GM12878 (cell line): ENCODE results near the gene MAOA. TPM values are rescaled to one million over a fixed set of nuclear protein-coding genes. Genes with fewer than 3 reads are reported as not detected.

Experiments
- ATAC-seq: fragments of 200-7000 bp; cut with Tn5 transposase; 3 replicates; pipeline ENCODE4 v1.9.1; 2020; ENCODE audit warnings: mild to moderate bottlenecking, moderate library complexity
- BruUV-seq: library from RNA; stranded (reverse); fragments of 400-500 nt; replicated peaks from 2 replicates; lab custom pipeline; 2021; lab: Mats Ljungman, UMichigan
- CTCF ChIA-PET: fragments of 300-600 bp; sonication (Branson Sonifier 250); formaldehyde crosslinking; extraction: SDS; loops from one replicate; lab custom pipeline; 2021; ENCODE audit warnings: inconsistent platforms; lab: Yijun Ruan, JAX
- POLR2A ChIA-PET: fragments of 350-600 bp; formaldehyde crosslinking; extraction: SDS; loops from one replicate; lab custom pipeline; 2021; ENCODE audit warnings: inconsistent platforms; lab: Charles Lee
- RAD21 ChIA-PET: fragments of 300-600 bp; sonication (Branson Sonifier 250); formaldehyde crosslinking; loops from one replicate; lab custom pipeline; 2023; ENCODE audit warnings: antibody characterized with exemption; ENCODE audit not compliant: unreplicated experiment; lab: Charles Lee
- SMC1A ChIA-PET: fragments of 300-600 bp; sonication (Branson Sonifier 250); formaldehyde crosslinking; loops from one replicate; lab custom pipeline; 2023; ENCODE audit not compliant: unreplicated experiment, uncharacterized antibody; lab: Charles Lee
- DNase-seq: peaks from one replicate; pipeline ENCODE4 v3.0.0-alpha.2; 2011; ENCODE audit warnings: low read depth, low spot score
- FAIRE-seq: peaks from 3 replicates; lab custom pipeline; 2011; peaks lifted over from hg19 to GRCh38; lab: Jason Lieb, UNC
- H2AFZ ChIP-seq: 2 replicates; pipeline ENCODE4 v1.6.0; 2011; ENCODE audit warnings: low read depth, low read length, control low read depth; ENCODE audit not compliant: control insufficient read depth
- H3K27ac ChIP-seq: 2 replicates; pipeline ENCODE4 v1.5.1; 2011; ENCODE audit warnings: control low read depth; ENCODE audit not compliant: control insufficient read depth, insufficient read depth
- H3K27me3 ChIP-seq, 2 experiments: replicated peaks in 1 of 2; 2 replicates each; pipeline versions ENCODE4 v1.6.0 to v1.6.1; 2011; ENCODE audit warnings: low read length in 1 of 2; ENCODE audit not compliant: control insufficient read depth in 2 of 2, insufficient read depth in 2 of 2
- H3K36me3 ChIP-seq, 2 experiments: 2 replicates each; pipeline ENCODE4 v1.5.1; 2011; ENCODE audit warnings: low read length in 1 of 2; ENCODE audit not compliant: control insufficient read depth in 2 of 2, insufficient read depth in 2 of 2
- H3K4me1 ChIP-seq: 2 replicates; pipeline ENCODE4 v1.6.1; 2011; ENCODE audit warnings: mild to moderate bottlenecking, low read length, moderate library complexity, mixed read lengths; ENCODE audit not compliant: control insufficient read depth, insufficient read depth
- H3K4me2 ChIP-seq: 2 replicates; pipeline ENCODE4 v1.6.0; 2011; ENCODE audit warnings: control low read depth; ENCODE audit not compliant: control insufficient read depth, insufficient read depth
- H3K4me3 ChIP-seq: fragments of 200-600 bp; sonication (generic); 2 replicates; pipeline ENCODE4 v1.5.1; 2016
- H3K79me2 ChIP-seq: 2 replicates; pipeline ENCODE4 v1.6.0; 2011; ENCODE audit warnings: low read length; ENCODE audit not compliant: control insufficient read depth, insufficient read depth
- H3K9ac ChIP-seq: 2 replicates; pipeline ENCODE4 v1.8.0; 2011; ENCODE audit warnings: low read length, control low read depth, mixed read lengths; ENCODE audit not compliant: control insufficient read depth, insufficient read depth
- H3K9me3 ChIP-seq: replicated peaks from 3 replicates; pipeline ENCODE4 v1.5.1; 2011; ENCODE audit warnings: mild to moderate bottlenecking, low read length; ENCODE audit not compliant: control insufficient read depth, insufficient read depth
- H4K20me1 ChIP-seq: 2 replicates; pipeline ENCODE4 v1.6.0; 2011; ENCODE audit not compliant: control insufficient read depth, insufficient read depth
- ATF3 ChIP-seq: IDR thresholded peaks from 2 replicates; pipeline ENCODE4 v1.6.1; 2011; ENCODE audit warnings: low read depth, mild to moderate bottlenecking, low read length, moderate library complexity, borderline replicate concordance; ENCODE audit errors: extremely low read depth
- EED ChIP-seq: sonication (generic); IDR thresholded peaks from 2 replicates; pipeline ENCODE4 v1.6.1; 2016; ENCODE audit warnings: antibody characterized with exemption, low read depth
- HCFC1 ChIP-seq: fragments of 150-350 bp; IDR thresholded peaks from 2 replicates; pipeline ENCODE4 v1.6.1; 2014; ENCODE audit warnings: low read length
- HDGF ChIP-seq: fragments of 450-650 bp; IDR thresholded peaks from 2 replicates; pipeline ENCODE4 v1.6.1; 2016; ENCODE audit warnings: antibody characterized with exemption
- MEF2A ChIP-seq: IDR thresholded peaks from 2 replicates; pipeline ENCODE4 v1.6.1; 2011; ENCODE audit warnings: low read depth, mild to moderate bottlenecking, low read length, moderate library complexity; ENCODE audit not compliant: insufficient read depth
- MYB ChIP-seq: fragments of 150-350 bp; IDR thresholded peaks from 2 replicates; pipeline ENCODE4 v1.6.1; 2014; ENCODE audit warnings: mild to moderate bottlenecking, low read depth, low read length, borderline replicate concordance
- PKNOX1 ChIP-seq: fragments of 450-650 bp; IDR thresholded peaks from 2 replicates; pipeline ENCODE4 v1.6.1; 2016; ENCODE audit warnings: mild to moderate bottlenecking
- SKIL ChIP-seq: fragments of 450-650 bp; IDR thresholded peaks from 2 replicates; pipeline ENCODE4 v1.6.1; 2017; ENCODE audit warnings: mild to moderate bottlenecking, low read depth, inconsistent platforms; ENCODE audit not compliant: poor library complexity, severe bottlenecking
- SMAD5 ChIP-seq: IDR thresholded peaks from 2 replicates; pipeline ENCODE4 v1.6.1; 2016; ENCODE audit warnings: antibody characterized with exemption, low read depth
- SREBF1 ChIP-seq: IDR thresholded peaks from 2 replicates; pipeline ENCODE4 v1.6.1; 2012; ENCODE audit warnings: mild to moderate bottlenecking, low read length
- STAT1 ChIP-seq: fragments of 450-650 bp; conservative IDR thresholded peaks from 2 replicates; pipeline ENCODE4 v1.6.1; 2014; ENCODE audit warnings: antibody characterized with exemption, mild to moderate bottlenecking
- SUZ12 ChIP-seq: fragments of 200-600 bp; sonication (generic); IDR thresholded peaks from one replicate; pipeline ENCODE4 v1.6.1; 2018; ENCODE audit warnings: antibody characterized with exemption, mild to moderate bottlenecking; ENCODE audit not compliant: unreplicated experiment
- ZZZ3 ChIP-seq: IDR thresholded peaks from 2 replicates; pipeline ENCODE4 v1.6.1; 2011; ENCODE audit warnings: low read depth; ENCODE audit not compliant: control insufficient read depth, insufficient read length
- WGBS: methylation state at CpG from one replicate; pipeline ENCODE4 v1.1.6; 2016; ENCODE audit warnings: low lambda C conversion rate; ENCODE audit not compliant: insufficient replicate concordance, insufficient coverage; ENCODE audit errors: missing lambda C conversion rate; 5-methylcytosine and 5-hydroxymethylcytosine counted together
- in situ Hi-C: fragments of 300-500 bp; cut with MboI; formaldehyde crosslinking; loops from 9 replicates; pipeline ENCODE4 v1.14.3; 2018; ENCODE audit warnings: mixed read lengths
- intact Hi-C: fragments of 100-400 bp; cut with micrococcal nuclease; formaldehyde crosslinking; loops from one replicate; pipeline ENCODE4 v1.14.2; 2022; ENCODE audit not compliant: unreplicated experiment
- polyA plus RNA-seq, 11 experiments: library from polyadenylated mRNA; depleted of rRNA in 4 of 11; unstranded in 6 of 11; stranded (reverse) in 5 of 11; fragments of >200 nt; fragmentation: Nextera tagmentation in 4 of 11; fragmentation: Illumina TruSeq in 1 of 11; extraction: Ambion mirVana in 4 of 11; extraction: Trizol in 1 of 11; gene quantifications; 1 replicate in 1 of 11; 2 replicates in 10 of 11; pipeline versions ENCODE4 v1.2.1 to v1.2.3, GENCODE V29; 2011 to 2016; ENCODE audit warnings: inconsistent platforms in 2 of 11, missing spikeins in 2 of 11, low read depth in 1 of 11
- total RNA-seq, 4 experiments: library from RNA; depleted of rRNA in 3 of 4; stranded (reverse); fragments of >200 nt in 3 of 4; fragmentation: Illumina TruSeq in 1 of 4; extraction: Trizol in 1 of 4; gene quantifications; 2 replicates each; pipeline versions ENCODE4 v1.2.1 to v1.2.3, GENCODE V29; 2013 to 2021

MAOA gene
- total and polyA plus RNA-seq, 10 of the 15 experiments (the other 5 are each of a cell fraction or from before 2014, with no cell fraction given): 0.02 to 0.51 (median 0.08) TPM; not detected in 7

GRCh38 chrX:43734444-43734843 lies 78.3 kb downstream of the MAOA start:
- no peak overlapping the region for H3K27ac ChIP-seq
- H2AFZ ChIP-seq: no peak overlapping the region
- no peaks in the 10 kb centered on the region for H4K20me1 ChIP-seq
- H3K79me2 ChIP-seq: no peaks in the 10 kb centered on the region
- no peaks in the 10 kb centered on the region for H3K27me3 ChIP-seq
- intact Hi-C loops: no loop called here
- H3K4me1 ChIP-seq: no peaks in the 10 kb centered on the region
- H3K9ac ChIP-seq: no peak overlapping the region
- ChIA-PET CTCF (interaction anchor here (1.1 to 1.5 kb wide), 2 partner anchors 11 to 15 kb away, joined by 4 read pairs; no protein-coding TSS in a partner anchor), RAD21 (no interaction called here), SMC1A (no interaction called here), POLR2A (no interaction called here)
- BruUV-seq: no TSS peak
- in situ Hi-C loops: no loop called here
- no peak overlapping the region for H3K4me3 ChIP-seq
- 0% methylated on average over 1 of the region's 1 CpG for WGBS
- no peak overlapping the region for H3K4me2 ChIP-seq
- TF ChIP-seq SMAD5: no peak
- TF ChIP-seq PKNOX1: no peak
- no peak for TF ChIP-seq EED
- no peak for TF ChIP-seq STAT1
- TF ChIP-seq ZZZ3: no peak
- TF ChIP-seq HCFC1: no peak
- TF ChIP-seq MYB: no peak
- no peak for TF ChIP-seq HDGF
- TF ChIP-seq SKIL: no peak
- TF ChIP-seq MEF2A: no peak
- TF ChIP-seq SUZ12: no peak
- no peak for TF ChIP-seq SREBF1
- TF ChIP-seq ATF3: no peak
- no peaks in the 10 kb centered on the region for H3K9me3 ChIP-seq
- FAIRE-seq (no peak), DNase-seq (no peak), ATAC-seq (no peak)
- H3K36me3 ChIP-seq: no peaks in the 10 kb centered on the region
